ENCODE data around the gene LYAR.

GRCh38 chr4:4316150-4316495 lies 26.2 kb upstream of the LYAR start:
- TF ChIP-seq, protein P1, sequence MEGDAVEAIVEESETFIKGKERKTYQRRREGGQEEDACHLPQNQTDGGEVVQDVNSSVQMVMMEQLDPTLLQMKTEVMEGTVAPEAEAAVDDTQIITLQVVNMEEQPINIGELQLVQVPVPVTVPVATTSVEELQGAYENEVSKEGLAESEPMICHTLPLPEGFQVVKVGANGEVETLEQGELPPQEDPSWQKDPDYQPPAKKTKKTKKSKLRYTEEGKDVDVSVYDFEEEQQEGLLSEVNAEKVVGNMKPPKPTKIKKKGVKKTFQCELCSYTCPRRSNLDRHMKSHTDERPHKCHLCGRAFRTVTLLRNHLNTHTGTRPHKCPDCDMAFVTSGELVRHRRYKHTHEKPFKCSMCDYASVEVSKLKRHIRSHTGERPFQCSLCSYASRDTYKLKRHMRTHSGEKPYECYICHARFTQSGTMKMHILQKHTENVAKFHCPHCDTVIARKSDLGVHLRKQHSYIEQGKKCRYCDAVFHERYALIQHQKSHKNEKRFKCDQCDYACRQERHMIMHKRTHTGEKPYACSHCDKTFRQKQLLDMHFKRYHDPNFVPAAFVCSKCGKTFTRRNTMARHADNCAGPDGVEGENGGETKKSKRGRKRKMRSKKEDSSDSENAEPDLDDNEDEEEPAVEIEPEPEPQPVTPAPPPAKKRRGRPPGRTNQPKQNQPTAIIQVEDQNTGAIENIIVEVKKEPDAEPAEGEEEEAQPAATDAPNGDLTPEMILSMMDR (IDR thresholded peaks at IDR 0.05): no peak
- TF ChIP-seq POLR2A (IDR thresholded peaks at IDR 0.05): no peak
